A549 (cell line): Measurements from ENCODE around the gene RUNDC1.
"Not testable (repeated sequence)": the region's sequence is repeated elsewhere in the genome, so short reads cannot be mapped to it uniquely, and the experiment has no call there.

ENCODE experiments used
- BHLHE40 ChIP-seq: IDR thresholded peaks from 2 replicates; pipeline ENCODE4 v1.6.1; 2012; ENCODE audit warnings: low read depth, low read length, inconsistent platforms
- EP300 ChIP-seq, 2 experiments: fragments of >200 bp; sonication (Bioruptor Twin); formaldehyde crosslinking; IDR thresholded peaks; 2 replicates in 1 of 2; 3 replicates in 1 of 2; pipeline ENCODE4 v1.6.1; 2016 to 2017
- GATA3 ChIP-seq: IDR thresholded peaks from 2 replicates; pipeline ENCODE4 v1.6.1; 2012; ENCODE audit warnings: borderline replicate concordance
- JUN ChIP-seq, 2 experiments: fragments of >200 bp; sonication (Bioruptor Twin); formaldehyde crosslinking; IDR thresholded peaks; 2 replicates in 1 of 2; 3 replicates in 1 of 2; pipeline ENCODE4 v1.6.1; 2016 to 2017
- RFX5 ChIP-seq: fragments of 450-650 bp; IDR thresholded peaks from 2 replicates; pipeline ENCODE4 v1.7.1; 2014; ENCODE audit warnings: antibody characterized with exemption, mild to moderate bottlenecking, moderate library complexity
- SMC3 ChIP-seq: fragments of >200 bp; sonication (Bioruptor Twin); formaldehyde crosslinking; IDR thresholded peaks from 3 replicates; pipeline ENCODE4 v1.6.1; 2018; ENCODE audit warnings: inconsistent platforms
- SREBF2 ChIP-seq: fragments of 450-650 bp; IDR thresholded peaks from 2 replicates; pipeline ENCODE4 v1.6.1; 2014; ENCODE audit warnings: mild to moderate bottlenecking, moderate library complexity
- TF ChIP-seq, protein P1 (sequence below): fragments of >200 bp; sonication (Bioruptor Twin); formaldehyde crosslinking; IDR thresholded peaks from 3 replicates; pipeline ENCODE4 v1.5.1; 2016

DNA sequence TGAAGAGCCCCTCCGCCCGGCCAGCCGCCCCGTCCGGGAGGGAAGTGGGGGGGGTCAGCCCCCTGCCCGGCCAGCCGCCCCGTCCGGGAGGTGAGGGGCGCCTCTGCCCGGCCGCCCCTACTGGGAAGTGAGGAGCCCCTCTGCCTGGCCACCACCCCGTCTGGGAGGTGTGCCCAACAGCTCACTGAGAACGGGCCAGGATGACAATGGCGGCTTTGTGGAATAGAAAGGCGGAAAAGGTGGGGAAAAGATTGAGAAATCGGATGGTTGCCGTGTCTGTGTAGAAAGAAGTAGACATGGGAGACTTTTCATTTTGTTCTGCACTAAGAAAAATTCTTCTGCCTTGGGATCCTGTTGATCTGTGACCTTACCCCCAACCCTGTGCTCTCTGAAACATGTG is 7.0 kb upstream of the RUNDC1 start:
- TF ChIP-seq, protein P1, sequence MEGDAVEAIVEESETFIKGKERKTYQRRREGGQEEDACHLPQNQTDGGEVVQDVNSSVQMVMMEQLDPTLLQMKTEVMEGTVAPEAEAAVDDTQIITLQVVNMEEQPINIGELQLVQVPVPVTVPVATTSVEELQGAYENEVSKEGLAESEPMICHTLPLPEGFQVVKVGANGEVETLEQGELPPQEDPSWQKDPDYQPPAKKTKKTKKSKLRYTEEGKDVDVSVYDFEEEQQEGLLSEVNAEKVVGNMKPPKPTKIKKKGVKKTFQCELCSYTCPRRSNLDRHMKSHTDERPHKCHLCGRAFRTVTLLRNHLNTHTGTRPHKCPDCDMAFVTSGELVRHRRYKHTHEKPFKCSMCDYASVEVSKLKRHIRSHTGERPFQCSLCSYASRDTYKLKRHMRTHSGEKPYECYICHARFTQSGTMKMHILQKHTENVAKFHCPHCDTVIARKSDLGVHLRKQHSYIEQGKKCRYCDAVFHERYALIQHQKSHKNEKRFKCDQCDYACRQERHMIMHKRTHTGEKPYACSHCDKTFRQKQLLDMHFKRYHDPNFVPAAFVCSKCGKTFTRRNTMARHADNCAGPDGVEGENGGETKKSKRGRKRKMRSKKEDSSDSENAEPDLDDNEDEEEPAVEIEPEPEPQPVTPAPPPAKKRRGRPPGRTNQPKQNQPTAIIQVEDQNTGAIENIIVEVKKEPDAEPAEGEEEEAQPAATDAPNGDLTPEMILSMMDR, result not testable (repeated sequence)
- not testable (repeated sequence) for TF ChIP-seq JUN (IDR thresholded peaks at IDR 0.05); EP300 (IDR thresholded peaks at IDR 0.05); BHLHE40; SREBF2; RFX5; GATA3; SMC3
